ENCODE measurements around the gene HOXA5.
A peak's percentile ranks its signal among the peaks of the same experiment; 100 is the strongest.

The HOXA5 gene

DNA sequence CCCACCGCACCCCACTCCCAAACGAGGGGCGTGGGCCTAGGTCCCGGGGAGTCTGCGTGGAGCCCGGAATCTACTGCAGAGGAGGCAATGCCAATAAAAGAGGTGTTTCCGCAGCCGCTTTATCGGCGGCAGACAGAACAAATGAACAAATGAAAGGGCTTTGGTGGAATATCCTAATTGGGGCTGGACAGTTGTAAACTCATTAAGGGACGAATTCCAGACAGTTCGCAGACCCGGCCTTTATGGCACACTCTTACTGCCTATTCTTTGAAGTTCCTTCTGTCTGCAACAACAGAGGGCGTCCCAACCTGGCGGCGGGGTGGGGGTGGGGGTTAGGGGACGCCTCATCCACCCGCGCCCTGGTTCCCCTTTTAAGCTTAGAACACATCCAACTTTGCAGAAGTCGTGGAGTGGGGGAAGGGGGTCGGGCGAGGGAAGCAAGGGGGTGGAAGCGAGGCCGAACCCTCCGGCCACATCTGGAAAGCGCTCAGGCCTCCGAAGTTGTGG is 17.8 kb upstream of the HOXA5 start:
- ChIA-PET POLR2A (interaction anchor here (0.9 to 4.1 kb wide), 19 partner anchors 9 to 1305 kb away, joined by 3 to 42 read pairs (median 6); partner anchors contain the start of genes HOXA11, HOXA3, HOXA4 and HOXA5), CTCF (interaction anchor here (0.5 to 3.7 kb wide), 26 partner anchors 9 to 1765 kb away, joined by 3 to 50 read pairs (median 4); partner anchors contain the start of genes HOXA5 and HOXA6)
- peaks cover 12% of the 10 kb centered on the region for H3K4me1 ChIP-seq (ENCODE audit: control insufficient read depth, insufficient read depth, low read length)
- H3K36me3 ChIP-seq (ENCODE audit: control insufficient read depth in 2 of 2, insufficient read depth in 1 of 2, low read length in 2 of 2): peaks cover 18 to 25% of the 10 kb centered on the region in 2 experiments
- H3K4me3 ChIP-seq (ENCODE audit: low read depth, low read length): peak overlapping the region; percentile 39
- peak overlapping the region; percentile 100 for H3K27ac ChIP-seq (ENCODE audit: extremely low read depth, low read depth, low read length)
- H3K9me3 ChIP-seq (ENCODE audit: control insufficient read depth, insufficient read depth, low read depth, low read length): no peaks in the 10 kb centered on the region
- TF ChIP-seq ZXDB (tag by site-specific recombination; IDR thresholded peaks at IDR 0.05) (peak; percentile 63), EGR2 (tag by site-specific recombination; IDR thresholded peaks at IDR 0.05; ENCODE audit: low read depth) (peak; percentile 57; the same call in 1 of the 2 replicates), ZNF843 (tag by site-specific recombination; IDR thresholded peaks at IDR 0.05) (peak; percentile 51), WT1 (tag by site-specific recombination; IDR thresholded peaks at IDR 0.05) (peak; percentile 69; the same call in 1 of the 2 replicates), RBAK (tag by site-specific recombination; IDR thresholded peaks at IDR 0.05) (no peak), OSR2 (tag by site-specific recombination; IDR thresholded peaks at IDR 0.05) (peak; percentile 66), KLF1 (tag by site-specific recombination; IDR thresholded peaks at IDR 0.05) (peak; percentile 88), ZNF600 (tag by site-specific recombination; IDR thresholded peaks at IDR 0.05) (peak; percentile 81), ZNF366 (tag by site-specific recombination; conservative IDR thresholded peaks at IDR 0.05) (0 out of 2 replicates have a peak, but pooled peaks have one; percentile 29), BCL11B (tag by site-specific recombination; IDR thresholded peaks at IDR 0.05; ENCODE audit: low read depth) (0 out of 2 replicates have a peak, but pooled peaks have one; percentile 43), ZFP69B (tag by site-specific recombination; IDR thresholded peaks at IDR 0.05) (0 out of 2 replicates have a peak, but pooled peaks have one; percentile 22), SP3 (tag by site-specific recombination; IDR thresholded peaks at IDR 0.05) (0 out of 2 replicates have a peak, but pooled peaks have one; percentile 22), ZNF510 (tag by site-specific recombination; IDR thresholded peaks at IDR 0.05; ENCODE audit: insufficient replicate concordance) (no peak), ZFHX2 (tag by site-specific recombination; conservative IDR thresholded peaks at IDR 0.05) (peak; percentile 78), GLIS1 (tag by site-specific recombination; IDR thresholded peaks at IDR 0.05) (0 out of 2 replicates have a peak, but pooled peaks have one; percentile 6), KLF8 (tag by site-specific recombination; IDR thresholded peaks at IDR 0.05) (peak; percentile 92), ZIC2 (tag by site-specific recombination; IDR thresholded peaks at IDR 0.05) (no peak), ZBTB7A (tag by site-specific recombination; IDR thresholded peaks at IDR 0.05; ENCODE audit: low read depth) (no peak; the same call in 1 of the 2 replicates), TCF7L2 (IDR thresholded peaks at IDR 0.05; ENCODE audit: borderline replicate concordance, low read depth, low read length) (peak; percentile 76), BCL11A (tag by site-specific recombination; IDR thresholded peaks at IDR 0.05; ENCODE audit: low read depth) (peak; percentile 83)
- TF ChIP-seq, protein P1, sequence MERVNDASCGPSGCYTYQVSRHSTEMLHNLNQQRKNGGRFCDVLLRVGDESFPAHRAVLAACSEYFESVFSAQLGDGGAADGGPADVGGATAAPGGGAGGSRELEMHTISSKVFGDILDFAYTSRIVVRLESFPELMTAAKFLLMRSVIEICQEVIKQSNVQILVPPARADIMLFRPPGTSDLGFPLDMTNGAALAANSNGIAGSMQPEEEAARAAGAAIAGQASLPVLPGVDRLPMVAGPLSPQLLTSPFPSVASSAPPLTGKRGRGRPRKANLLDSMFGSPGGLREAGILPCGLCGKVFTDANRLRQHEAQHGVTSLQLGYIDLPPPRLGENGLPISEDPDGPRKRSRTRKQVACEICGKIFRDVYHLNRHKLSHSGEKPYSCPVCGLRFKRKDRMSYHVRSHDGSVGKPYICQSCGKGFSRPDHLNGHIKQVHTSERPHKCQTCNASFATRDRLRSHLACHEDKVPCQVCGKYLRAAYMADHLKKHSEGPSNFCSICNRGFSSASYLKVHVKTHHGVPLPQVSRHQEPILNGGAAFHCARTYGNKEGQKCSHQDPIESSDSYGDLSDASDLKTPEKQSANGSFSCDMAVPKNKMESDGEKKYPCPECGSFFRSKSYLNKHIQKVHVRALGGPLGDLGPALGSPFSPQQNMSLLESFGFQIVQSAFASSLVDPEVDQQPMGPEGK (tag by site-specific recombination; IDR thresholded peaks at IDR 0.05): peak; percentile 63; the same call in 1 of the 2 replicates
- TF ChIP-seq, protein P2, sequence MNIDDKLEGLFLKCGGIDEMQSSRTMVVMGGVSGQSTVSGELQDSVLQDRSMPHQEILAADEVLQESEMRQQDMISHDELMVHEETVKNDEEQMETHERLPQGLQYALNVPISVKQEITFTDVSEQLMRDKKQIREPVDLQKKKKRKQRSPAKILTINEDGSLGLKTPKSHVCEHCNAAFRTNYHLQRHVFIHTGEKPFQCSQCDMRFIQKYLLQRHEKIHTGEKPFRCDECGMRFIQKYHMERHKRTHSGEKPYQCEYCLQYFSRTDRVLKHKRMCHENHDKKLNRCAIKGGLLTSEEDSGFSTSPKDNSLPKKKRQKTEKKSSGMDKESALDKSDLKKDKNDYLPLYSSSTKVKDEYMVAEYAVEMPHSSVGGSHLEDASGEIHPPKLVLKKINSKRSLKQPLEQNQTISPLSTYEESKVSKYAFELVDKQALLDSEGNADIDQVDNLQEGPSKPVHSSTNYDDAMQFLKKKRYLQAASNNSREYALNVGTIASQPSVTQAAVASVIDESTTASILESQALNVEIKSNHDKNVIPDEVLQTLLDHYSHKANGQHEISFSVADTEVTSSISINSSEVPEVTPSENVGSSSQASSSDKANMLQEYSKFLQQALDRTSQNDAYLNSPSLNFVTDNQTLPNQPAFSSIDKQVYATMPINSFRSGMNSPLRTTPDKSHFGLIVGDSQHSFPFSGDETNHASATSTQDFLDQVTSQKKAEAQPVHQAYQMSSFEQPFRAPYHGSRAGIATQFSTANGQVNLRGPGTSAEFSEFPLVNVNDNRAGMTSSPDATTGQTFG (tag by site-specific recombination; IDR thresholded peaks at IDR 0.05; ENCODE audit: borderline replicate concordance): no peak
- TF ChIP-seq, protein P3, sequence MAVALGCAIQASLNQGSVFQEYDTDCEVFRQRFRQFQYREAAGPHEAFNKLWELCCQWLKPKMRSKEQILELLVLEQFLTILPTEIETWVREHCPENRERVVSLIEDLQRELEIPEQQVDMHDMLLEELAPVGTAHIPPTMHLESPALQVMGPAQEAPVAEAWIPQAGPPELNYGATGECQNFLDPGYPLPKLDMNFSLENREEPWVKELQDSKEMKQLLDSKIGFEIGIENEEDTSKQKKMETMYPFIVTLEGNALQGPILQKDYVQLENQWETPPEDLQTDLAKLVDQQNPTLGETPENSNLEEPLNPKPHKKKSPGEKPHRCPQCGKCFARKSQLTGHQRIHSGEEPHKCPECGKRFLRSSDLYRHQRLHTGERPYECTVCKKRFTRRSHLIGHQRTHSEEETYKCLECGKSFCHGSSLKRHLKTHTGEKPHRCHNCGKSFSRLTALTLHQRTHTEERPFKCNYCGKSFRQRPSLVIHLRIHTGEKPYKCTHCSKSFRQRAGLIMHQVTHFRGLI (tag by site-specific recombination; IDR thresholded peaks at IDR 0.05): no peak
- TF ChIP-seq, protein P4, sequence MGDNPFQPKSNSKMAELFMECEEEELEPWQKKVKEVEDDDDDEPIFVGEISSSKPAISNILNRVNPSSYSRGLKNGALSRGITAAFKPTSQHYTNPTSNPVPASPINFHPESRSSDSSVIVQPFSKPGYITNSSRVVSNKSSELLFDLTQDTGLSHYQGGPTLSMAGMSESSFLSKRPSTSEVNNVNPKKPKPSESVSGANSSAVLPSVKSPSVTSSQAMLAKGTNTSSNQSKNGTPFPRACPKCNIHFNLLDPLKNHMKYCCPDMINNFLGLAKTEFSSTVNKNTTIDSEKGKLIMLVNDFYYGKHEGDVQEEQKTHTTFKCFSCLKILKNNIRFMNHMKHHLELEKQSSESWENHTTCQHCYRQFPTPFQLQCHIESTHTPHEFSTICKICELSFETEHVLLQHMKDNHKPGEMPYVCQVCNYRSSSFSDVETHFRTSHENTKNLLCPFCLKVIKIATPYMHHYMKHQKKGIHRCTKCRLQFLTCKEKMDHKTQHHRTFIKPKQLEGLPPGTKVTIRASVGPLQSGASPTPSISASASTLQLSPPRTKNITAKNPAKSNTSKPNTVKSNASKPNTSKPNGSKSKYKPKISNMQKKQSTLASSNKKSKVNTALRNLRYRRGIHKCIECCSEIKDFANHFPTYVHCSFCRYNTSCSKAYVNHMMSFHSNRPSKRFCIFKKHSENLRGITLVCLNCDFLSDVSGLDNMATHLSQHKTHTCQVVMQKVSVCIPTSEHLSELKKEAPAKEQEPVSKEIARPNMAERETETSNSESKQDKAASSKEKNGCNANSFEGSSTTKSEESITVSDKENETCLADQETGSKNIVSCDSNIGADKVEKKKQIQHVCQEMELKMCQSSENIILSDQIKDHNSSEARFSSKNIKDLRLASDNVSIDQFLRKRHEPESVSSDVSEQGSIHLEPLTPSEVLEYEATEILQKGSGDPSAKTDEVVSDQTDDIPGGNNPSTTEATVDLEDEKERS (tag by site-specific recombination; IDR thresholded peaks at IDR 0.05): no peak
- TF ChIP-seq, protein P5, sequence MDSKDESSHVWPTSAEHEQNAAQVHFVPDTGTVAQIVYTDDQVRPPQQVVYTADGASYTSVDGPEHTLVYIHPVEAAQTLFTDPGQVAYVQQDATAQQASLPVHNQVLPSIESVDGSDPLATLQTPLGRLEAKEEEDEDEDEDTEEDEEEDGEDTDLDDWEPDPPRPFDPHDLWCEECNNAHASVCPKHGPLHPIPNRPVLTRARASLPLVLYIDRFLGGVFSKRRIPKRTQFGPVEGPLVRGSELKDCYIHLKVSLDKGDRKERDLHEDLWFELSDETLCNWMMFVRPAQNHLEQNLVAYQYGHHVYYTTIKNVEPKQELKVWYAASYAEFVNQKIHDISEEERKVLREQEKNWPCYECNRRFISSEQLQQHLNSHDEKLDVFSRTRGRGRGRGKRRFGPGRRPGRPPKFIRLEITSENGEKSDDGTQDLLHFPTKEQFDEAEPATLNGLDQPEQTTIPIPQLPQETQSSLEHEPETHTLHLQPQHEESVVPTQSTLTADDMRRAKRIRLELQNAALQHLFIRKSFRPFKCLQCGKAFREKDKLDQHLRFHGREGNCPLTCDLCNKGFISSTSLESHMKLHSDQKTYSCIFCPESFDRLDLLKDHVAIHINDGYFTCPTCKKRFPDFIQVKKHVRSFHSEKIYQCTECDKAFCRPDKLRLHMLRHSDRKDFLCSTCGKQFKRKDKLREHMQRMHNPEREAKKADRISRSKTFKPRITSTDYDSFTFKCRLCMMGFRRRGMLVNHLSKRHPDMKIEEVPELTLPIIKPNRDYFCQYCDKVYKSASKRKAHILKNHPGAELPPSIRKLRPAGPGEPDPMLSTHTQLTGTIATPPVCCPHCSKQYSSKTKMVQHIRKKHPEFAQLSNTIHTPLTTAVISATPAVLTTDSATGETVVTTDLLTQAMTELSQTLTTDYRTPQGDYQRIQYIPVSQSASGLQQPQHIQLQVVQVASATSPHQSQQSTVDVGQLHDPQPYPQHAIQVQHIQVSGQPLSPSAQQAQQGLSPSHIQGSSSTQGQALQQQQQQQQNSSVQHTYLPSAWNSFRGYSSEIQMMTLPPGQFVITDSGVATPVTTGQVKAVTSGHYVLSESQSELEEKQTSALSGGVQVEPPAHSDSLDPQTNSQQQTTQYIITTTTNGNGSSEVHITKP (tag by site-specific recombination; IDR thresholded peaks at IDR 0.05): peak; percentile 91
